IPS-20b (cell line): ENCODE measurements around the gene RAB44.
A peak's percentile ranks its signal among the peaks of the same experiment; 100 is the strongest.

Experiments used
- H3K27ac ChIP-seq: one replicate; pipeline ENCODE4 v1.5.1; 2013; ENCODE audit warnings: low read length
- H3K27me3 ChIP-seq: 2 replicates; pipeline ENCODE4 v1.6.1; 2013; ENCODE audit warnings: mild to moderate bottlenecking, low read length, inconsistent platforms; ENCODE audit not compliant: insufficient read depth
- H3K36me3 ChIP-seq: 2 replicates; pipeline ENCODE4 v1.6.1; 2013; ENCODE audit warnings: low read depth, mild to moderate bottlenecking, inconsistent platforms, low read length, moderate library complexity; ENCODE audit not compliant: insufficient read depth
- H3K4me1 ChIP-seq: 2 replicates; pipeline ENCODE4 v1.6.1; 2013; ENCODE audit warnings: mild to moderate bottlenecking, control low read depth, inconsistent platforms, low read length, moderate library complexity; ENCODE audit not compliant: insufficient read depth
- H3K4me3 ChIP-seq: 2 replicates; pipeline ENCODE4 v1.5.1; 2013; ENCODE audit warnings: mild to moderate bottlenecking, low read length, inconsistent platforms
- H3K9ac ChIP-seq: 2 replicates; pipeline ENCODE4 v1.6.1; 2013; ENCODE audit warnings: low read depth, mild to moderate bottlenecking, inconsistent platforms, low read length, moderate library complexity
- H3K9me3 ChIP-seq: 2 replicates; pipeline ENCODE4 v1.6.1; 2013; ENCODE audit warnings: mild to moderate bottlenecking, low read depth, low read length, inconsistent platforms; ENCODE audit not compliant: insufficient read depth

RAB44 gene

DNA sequence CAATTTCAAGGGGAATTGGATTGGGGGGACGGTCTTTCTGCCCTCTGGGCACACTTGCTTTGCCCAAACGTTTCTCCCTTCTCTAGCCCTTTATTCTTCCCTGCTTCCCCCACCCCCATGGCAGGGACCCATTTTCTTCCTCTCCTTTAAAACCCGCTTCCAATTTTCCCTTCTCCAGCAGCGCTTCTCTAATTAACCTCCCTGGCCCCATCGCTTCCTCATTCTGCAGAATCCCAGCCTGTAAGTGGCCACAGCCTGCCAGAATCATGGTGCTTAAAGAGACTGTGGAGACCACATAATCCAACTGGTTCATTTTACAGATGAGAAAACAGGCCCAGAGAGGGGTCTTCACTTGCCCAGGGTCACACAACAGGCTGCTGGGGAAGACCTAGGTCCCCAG, 80.2 kb downstream of the RAB44 start:
- no peak overlapping the region for H3K9ac ChIP-seq
- H3K4me3 ChIP-seq, result peak overlapping the region; percentile 53; the same call in 1 of the 2 replicates
- no peaks in the 10 kb centered on the region for H3K9me3 ChIP-seq
- no peaks in the 10 kb centered on the region for H3K36me3 ChIP-seq
- peaks cover 14% of the 10 kb centered on the region for H3K4me1 ChIP-seq
- peaks cover 11% of the 10 kb centered on the region for H3K27me3 ChIP-seq
- H3K27ac ChIP-seq, result no peak overlapping the region

DNA sequence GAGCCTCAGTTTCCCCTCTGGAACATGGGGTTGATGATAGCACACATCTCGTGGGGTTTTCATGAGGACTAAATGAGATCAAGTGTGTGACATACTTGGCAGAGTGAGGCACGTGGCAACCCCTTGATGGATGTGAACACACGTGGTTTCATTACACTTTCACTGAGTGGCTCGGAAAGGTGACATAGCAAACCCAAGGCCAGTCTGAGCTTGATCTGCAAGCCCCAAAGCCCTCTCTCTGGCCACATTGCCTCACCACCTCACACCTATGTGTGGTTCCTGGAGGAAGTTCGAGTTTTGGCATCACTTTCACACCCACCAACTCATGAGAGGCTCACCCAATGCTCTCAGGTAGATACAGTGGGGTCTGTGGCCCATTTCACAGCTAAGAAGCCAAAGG, 81.6 kb downstream of the RAB44 start:
- Histone ChIP-seq H3K4me1 (peaks cover 14% of the 10 kb centered on the region), H3K27ac (no peak overlapping the region), H3K9me3 (no peaks in the 10 kb centered on the region), H3K36me3 (no peaks in the 10 kb centered on the region), H3K27me3 (peaks cover 11% of the 10 kb centered on the region), H3K4me3 (no peak overlapping the region), H3K9ac (no peak overlapping the region)

DNA sequence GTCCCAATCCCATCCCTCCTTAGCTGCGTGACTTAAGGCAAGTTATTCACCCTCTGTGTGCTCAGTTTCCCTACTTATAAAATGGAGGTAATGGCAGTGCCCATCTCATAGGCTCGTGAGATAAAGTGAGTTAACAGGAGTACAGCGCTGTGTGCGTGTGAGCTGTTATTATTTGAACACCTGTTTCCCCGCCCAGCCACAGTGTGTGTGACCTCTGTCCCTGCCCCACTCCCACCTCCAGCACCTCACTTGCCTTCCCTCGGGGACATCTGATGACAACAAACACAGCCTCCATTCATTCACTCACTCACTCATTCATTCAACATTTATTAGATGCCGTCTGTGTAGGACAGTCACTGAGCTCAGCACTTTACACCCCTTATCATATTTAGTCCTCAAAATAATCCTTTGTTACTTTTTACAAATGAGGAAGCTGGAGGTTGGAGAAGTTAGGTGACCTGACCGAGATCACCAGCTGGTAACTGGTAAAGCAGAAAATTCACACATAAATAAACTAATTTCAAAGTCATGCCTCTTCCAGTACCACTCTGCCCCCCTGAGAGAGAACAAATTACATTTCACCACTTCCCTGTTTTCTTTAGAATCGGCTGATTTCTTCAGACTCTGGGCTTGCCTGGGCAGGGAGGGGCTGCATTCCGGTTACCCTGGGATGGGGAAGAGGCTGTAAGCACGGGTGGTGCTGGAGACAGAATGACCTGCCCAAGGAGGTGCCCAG, 83.0 kb downstream of the RAB44 start:
- Histone ChIP-seq H3K27me3 (peaks cover 11% of the 10 kb centered on the region), H3K27ac (no peak overlapping the region), H3K4me1 (peaks cover 14% of the 10 kb centered on the region), H3K4me3 (no peak overlapping the region), H3K36me3 (no peaks in the 10 kb centered on the region), H3K9me3 (no peaks in the 10 kb centered on the region), H3K9ac (no peak overlapping the region)

DNA sequence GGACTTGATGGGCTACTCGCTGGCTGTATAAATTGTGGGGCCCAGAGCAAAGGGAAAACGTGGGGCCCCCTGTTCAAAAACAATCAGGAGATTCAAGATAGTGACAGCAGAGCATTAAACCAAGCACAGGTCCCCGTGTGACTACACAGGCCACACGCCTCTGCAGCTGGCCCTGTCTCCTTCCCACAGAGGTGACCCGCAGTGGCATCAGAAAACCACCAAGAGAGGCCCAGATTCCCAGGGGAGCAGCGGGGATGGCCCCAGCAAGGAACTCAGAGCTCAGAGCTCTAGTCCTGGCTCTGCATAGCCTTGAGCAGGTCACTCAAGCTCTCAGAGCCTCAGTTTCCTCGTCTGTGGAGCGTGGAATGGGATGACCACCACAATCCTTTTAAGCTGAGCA, 84.0 kb downstream of the RAB44 start:
- Histone ChIP-seq H3K4me1 (peaks cover 17% of the 10 kb centered on the region), H3K4me3 (no peak overlapping the region), H3K27ac (no peak overlapping the region), H3K9me3 (no peaks in the 10 kb centered on the region), H3K36me3 (no peaks in the 10 kb centered on the region), H3K9ac (no peak overlapping the region), H3K27me3 (peaks cover 5% of the 10 kb centered on the region)
